Measurements from ENCODE around the gene ELP5.

The ELP5 gene

GRCh38 chr17:7248796-7249195 is 3.2 kb upstream of the ELP5 start:
- TF ChIP-seq, protein P1, sequence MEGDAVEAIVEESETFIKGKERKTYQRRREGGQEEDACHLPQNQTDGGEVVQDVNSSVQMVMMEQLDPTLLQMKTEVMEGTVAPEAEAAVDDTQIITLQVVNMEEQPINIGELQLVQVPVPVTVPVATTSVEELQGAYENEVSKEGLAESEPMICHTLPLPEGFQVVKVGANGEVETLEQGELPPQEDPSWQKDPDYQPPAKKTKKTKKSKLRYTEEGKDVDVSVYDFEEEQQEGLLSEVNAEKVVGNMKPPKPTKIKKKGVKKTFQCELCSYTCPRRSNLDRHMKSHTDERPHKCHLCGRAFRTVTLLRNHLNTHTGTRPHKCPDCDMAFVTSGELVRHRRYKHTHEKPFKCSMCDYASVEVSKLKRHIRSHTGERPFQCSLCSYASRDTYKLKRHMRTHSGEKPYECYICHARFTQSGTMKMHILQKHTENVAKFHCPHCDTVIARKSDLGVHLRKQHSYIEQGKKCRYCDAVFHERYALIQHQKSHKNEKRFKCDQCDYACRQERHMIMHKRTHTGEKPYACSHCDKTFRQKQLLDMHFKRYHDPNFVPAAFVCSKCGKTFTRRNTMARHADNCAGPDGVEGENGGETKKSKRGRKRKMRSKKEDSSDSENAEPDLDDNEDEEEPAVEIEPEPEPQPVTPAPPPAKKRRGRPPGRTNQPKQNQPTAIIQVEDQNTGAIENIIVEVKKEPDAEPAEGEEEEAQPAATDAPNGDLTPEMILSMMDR (IDR thresholded peaks at IDR 0.05; ENCODE audit: low read depth, low read length, missing control alignments): no peak
- in situ Hi-C loops (cut with HindIII; ENCODE audit: low sequenced_read_pairs): no loop called here
- no peak overlapping the region for H3K4me3 ChIP-seq (ENCODE audit: low read depth, low read length)
- DNase-seq (ENCODE audit: low read depth): no peak

DNA sequence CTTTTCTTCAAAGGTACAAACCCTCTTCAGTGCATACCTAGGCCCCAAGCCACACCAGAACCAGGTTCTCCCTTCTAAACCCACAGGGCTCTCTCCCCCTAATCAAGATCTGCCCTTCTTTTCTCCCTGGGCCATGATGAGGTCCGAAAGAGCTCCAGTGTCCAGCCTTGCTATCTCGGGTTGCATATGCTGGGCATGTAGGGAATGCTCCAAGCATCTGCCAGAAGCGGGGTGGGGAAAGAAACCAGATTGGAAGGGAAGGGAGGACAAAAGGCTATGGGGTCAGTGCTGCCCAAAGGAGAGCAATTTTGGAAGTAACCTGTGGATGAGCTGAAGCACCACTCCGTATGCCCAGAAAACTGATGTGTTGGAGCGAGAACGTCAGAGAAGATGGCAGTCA is 2.8 kb upstream of the ELP5 start:
- in situ Hi-C loops (cut with HindIII; ENCODE audit: low sequenced_read_pairs): no loop called here
- DNase-seq (ENCODE audit: low read depth): no peak
- TF ChIP-seq, protein P1 (IDR thresholded peaks at IDR 0.05; ENCODE audit: low read depth, low read length, missing control alignments): no peak
- no peak overlapping the region for H3K4me3 ChIP-seq (ENCODE audit: low read depth, low read length)

DNA sequence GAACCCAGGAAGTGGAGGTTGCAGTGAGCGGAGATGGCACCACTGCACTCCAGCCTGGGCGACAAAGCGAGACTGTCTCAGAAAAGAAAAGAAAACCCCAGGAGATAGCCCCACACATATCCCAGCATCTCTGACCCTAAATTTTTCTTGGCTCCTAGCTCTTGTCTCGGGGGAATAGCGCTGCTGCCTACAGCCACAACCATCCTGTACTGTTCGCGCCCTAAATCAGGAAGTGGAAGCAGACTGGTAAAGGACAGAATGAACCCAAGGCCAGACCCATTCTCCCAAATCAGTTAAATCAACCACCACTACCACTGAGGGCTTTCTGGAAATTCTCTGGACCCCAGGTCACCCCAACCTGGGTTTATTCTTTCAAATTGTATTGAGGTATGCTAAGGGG is 2.2 kb upstream of the ELP5 start:
- in situ Hi-C loops (cut with HindIII; ENCODE audit: low sequenced_read_pairs): no loop called here
- DNase-seq (ENCODE audit: low read depth): no peak
- peak overlapping the region; percentile 84 for H3K4me3 ChIP-seq (ENCODE audit: low read depth, low read length)
- TF ChIP-seq, protein P1 (IDR thresholded peaks at IDR 0.05; ENCODE audit: low read depth, low read length, missing control alignments): no peak

DNA sequence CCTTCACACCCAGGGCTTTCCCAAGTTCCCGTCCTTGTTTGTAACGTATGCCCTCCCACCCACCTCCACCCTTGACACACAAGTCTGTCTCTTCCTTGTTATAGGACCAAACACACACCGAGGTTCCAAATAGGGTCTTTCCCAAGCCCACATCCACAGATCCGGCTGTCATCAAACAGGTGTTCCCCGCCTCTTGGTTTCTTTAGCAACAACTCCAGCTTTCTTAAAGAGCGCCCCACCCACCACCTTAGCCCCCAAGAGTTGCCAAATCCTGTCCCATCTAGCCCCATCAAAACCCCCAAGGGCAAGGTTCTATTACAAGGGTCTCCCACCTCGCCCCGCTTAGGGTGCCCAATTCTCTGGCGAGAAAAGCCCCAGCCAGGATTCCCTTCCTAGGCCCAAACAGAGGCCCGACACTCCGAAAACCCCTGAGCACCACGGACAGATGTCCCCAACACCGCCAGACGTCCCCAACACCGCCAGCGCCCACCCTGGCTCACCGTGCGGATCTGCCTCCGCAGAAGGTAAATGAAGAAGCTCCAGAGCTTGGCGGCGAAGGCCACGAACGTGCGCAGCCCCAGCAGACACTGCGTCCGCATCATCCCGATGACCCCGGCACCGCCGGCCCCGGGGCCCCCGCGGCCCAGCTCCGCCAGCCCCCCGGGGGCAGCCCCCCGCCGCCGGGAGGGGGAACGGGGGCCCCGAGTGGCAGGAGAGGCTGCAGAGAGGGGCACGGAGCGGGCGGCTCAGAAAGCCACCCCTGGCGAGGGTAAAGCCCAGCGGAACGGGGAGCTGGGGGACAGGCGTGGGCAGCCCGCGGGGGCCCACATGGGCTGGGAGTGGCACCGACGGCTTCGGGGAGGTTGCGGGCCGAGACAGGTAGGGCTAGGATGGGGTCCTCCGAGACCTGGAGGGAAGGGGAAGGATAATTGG is 1.1 kb upstream of the ELP5 start:
- TF ChIP-seq, protein P1 (IDR thresholded peaks at IDR 0.05; ENCODE audit: low read depth, low read length, missing control alignments): no peak
- no peak for DNase-seq (ENCODE audit: low read depth)
- in situ Hi-C loops (cut with HindIII; ENCODE audit: low sequenced_read_pairs): no loop called here
- H3K4me3 ChIP-seq (ENCODE audit: low read depth, low read length): peak overlapping the region; percentile 84

DNA sequence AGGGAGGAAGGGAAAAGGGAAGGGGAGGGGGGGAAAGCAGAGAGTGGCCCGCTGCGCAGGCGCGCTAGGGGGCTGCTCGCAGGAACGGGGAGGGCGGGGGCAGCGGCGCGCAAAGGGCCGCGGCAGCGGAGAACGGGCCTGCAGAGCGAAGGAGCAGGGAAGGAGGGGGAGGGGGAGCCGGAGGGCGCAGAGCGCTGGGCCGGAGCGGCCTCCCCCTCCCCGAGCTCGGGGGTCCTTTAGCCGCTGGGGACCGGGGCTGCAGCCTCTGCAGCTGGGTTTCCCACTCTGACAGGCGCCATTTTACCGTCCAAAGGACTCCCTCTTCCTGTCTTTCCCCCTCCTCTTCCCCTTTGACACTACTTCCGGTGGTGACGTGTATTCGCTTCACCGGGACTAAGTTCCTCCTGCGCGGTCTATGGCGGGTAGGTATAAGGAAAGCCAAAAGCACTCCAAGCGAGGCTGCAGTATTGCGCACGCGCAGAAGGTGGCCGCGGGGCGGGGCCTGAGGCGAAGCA is 297 bp upstream of the ELP5 start, which contains the start of gene CTDNEP1:
Gene CTDNEP1, minus strand, starts transcription at position 74 of the 515 bp plus-strand sequence. CDS start 438 bp downstream, outside the sequence.
- H3K4me3 ChIP-seq (ENCODE audit: low read depth, low read length): peak within 1 kb of the TSS; percentile 84
- TF ChIP-seq, protein P1 (IDR thresholded peaks at IDR 0.05; ENCODE audit: low read depth, low read length, missing control alignments): no peak
- DNase-seq (ENCODE audit: low read depth): peak; percentile 99
- in situ Hi-C loops (cut with HindIII; ENCODE audit: low sequenced_read_pairs): no loop called here

DNA sequence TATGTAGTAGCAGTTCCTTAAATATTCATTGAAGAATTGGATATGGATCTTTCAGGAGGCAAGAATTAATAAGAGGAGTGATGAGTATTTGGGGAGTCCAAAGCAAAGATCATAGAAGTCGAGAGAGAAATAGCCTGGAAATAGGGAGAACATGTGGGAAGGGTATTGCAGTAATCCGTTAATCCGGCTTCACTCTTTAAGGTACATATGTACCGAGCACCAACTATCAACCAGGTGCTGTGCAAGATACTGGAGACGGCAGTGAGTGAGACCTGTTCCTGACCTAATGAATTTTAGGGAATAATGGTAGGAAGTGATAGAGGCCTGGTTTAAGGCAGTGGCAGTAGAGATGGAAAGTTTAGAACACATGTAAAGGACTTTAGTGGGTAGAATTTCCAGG is 1.1 kb downstream of the ELP5 start:
- peak overlapping the region; percentile 84 for H3K4me3 ChIP-seq (ENCODE audit: low read depth, low read length)
- TF ChIP-seq, protein P1 (IDR thresholded peaks at IDR 0.05; ENCODE audit: low read depth, low read length, missing control alignments): no peak
- in situ Hi-C loops (cut with HindIII; ENCODE audit: low sequenced_read_pairs): no loop called here
- DNase-seq (ENCODE audit: low read depth): no peak

Data from astrocyte of the cerebellum (primary cell).